WTC11 (cell line): ENCODE measurements around the gene ARL6IP6. TPM values are rescaled to one million over a fixed set of nuclear protein-coding genes. Genes with fewer than 3 reads are reported as not detected.

Experiments used
- total RNA-seq: library from RNA; stranded (reverse); gene quantifications from 3 replicates; pipeline ENCODE4 v1.2.3, GENCODE V29; 2021

ARL6IP6 gene
- total RNA-seq, 1 experiment from 2014 or later, result 40.4 TPM

Other genes with a start within 250 kb of the ARL6IP6 start
- gene PRPF40A, start 1.2 kb upstream of the ARL6IP6 start, total RNA-seq, result 171 to 189 TPM (median 176 TPM) in 3 replicates